Osteocyte (in vitro differentiated cells): ENCODE results near the gene KATNB1. TPM values are rescaled to one million over a fixed set of nuclear protein-coding genes. Genes with fewer than 3 reads are reported as not detected.

ENCODE experiments used
- DNase-seq: peaks from one replicate; pipeline ENCODE4 v3.0.0; 2021; ENCODE audit warnings: mixed read lengths; ENCODE audit not compliant: unreplicated experiment; ENCODE audit errors: extremely low spot score
- H3K27ac Mint-ChIP-seq: one replicate; pipeline ENCODE4 v1.8.0; 2021; ENCODE audit warnings: mild to moderate bottlenecking, mixed read lengths; ENCODE audit not compliant: unreplicated experiment
- H3K27me3 Mint-ChIP-seq: one replicate; pipeline ENCODE4 v1.8.0; 2021; ENCODE audit warnings: mixed read lengths; ENCODE audit not compliant: unreplicated experiment
- H3K36me3 Mint-ChIP-seq: one replicate; pipeline ENCODE4 v1.8.0; 2021; ENCODE audit warnings: mixed read lengths; ENCODE audit not compliant: unreplicated experiment
- H3K4me1 Mint-ChIP-seq: one replicate; pipeline ENCODE4 v1.8.0; 2021; ENCODE audit warnings: mixed read lengths; ENCODE audit not compliant: unreplicated experiment
- H3K4me3 Mint-ChIP-seq: one replicate; pipeline ENCODE4 v1.8.0; 2021; ENCODE audit warnings: mild to moderate bottlenecking, moderate library complexity, mixed read lengths; ENCODE audit not compliant: unreplicated experiment
- H3K9me3 Mint-ChIP-seq: one replicate; pipeline ENCODE4 v1.8.0; 2021; ENCODE audit warnings: mixed read lengths; ENCODE audit not compliant: unreplicated experiment
- CTCF ChIP-seq: fragments of 200-600 bp; sonication (generic); IDR thresholded peaks from 2 replicates; pipeline ENCODE4 v1.5.0; 2021; ENCODE audit warnings: antibody characterized with exemption, mild to moderate bottlenecking, moderate library complexity
- total RNA-seq: library from RNA; stranded (reverse); gene quantifications from 2 replicates; pipeline ENCODE4 v1.2.1, GENCODE V29; 2021

KATNB1 gene
- total RNA-seq, 1 donor from 2014 or later, result 15.9 TPM

- peaks cover 5% of the 10 kb centered on the region for H3K27me3 Mint-ChIP-seq
- no peaks in the 10 kb centered on the region for H3K9me3 Mint-ChIP-seq
- H3K36me3 Mint-ChIP-seq, result no peaks in the 10 kb centered on the region
- TF ChIP-seq CTCF, result no peak
- H3K27ac Mint-ChIP-seq, result no peak overlapping the region
- no peak overlapping the region for H3K4me3 Mint-ChIP-seq
- no peak for DNase-seq
- H3K4me1 Mint-ChIP-seq, result no peaks in the 10 kb centered on the region
These were observed 33.7 kb upstream of the KATNB1 start for GRCh38 chr16:57701759-57702371.

GRCh38 chr16:57703416-57704010 is 32.1 kb upstream of the KATNB1 start:
- no peaks in the 10 kb centered on the region for H3K36me3 Mint-ChIP-seq
- DNase-seq, result no peak
- H3K27me3 Mint-ChIP-seq, result peaks cover 18% of the 10 kb centered on the region
- H3K27ac Mint-ChIP-seq, result no peak overlapping the region
- no peak for TF ChIP-seq CTCF
- H3K4me3 Mint-ChIP-seq, result no peak overlapping the region
- H3K9me3 Mint-ChIP-seq, result no peaks in the 10 kb centered on the region
- no peaks in the 10 kb centered on the region for H3K4me1 Mint-ChIP-seq

GRCh38 chr16:57704011-57704904 is 31.3 kb upstream of the KATNB1 start:
- DNase-seq, result no peak
- Mint-ChIP-seq H3K4me3 (no peak overlapping the region), H3K27ac (no peak overlapping the region), H3K9me3 (no peaks in the 10 kb centered on the region), H3K36me3 (no peaks in the 10 kb centered on the region), H3K4me1 (no peaks in the 10 kb centered on the region), H3K27me3 (peaks cover 21% of the 10 kb centered on the region)
- no peak for TF ChIP-seq CTCF

GRCh38 chr16:57704905-57705852 is 30.4 kb upstream of the KATNB1 start:
- TF ChIP-seq CTCF, result no peak
- H3K27ac Mint-ChIP-seq, result no peak overlapping the region
- no peaks in the 10 kb centered on the region for H3K36me3 Mint-ChIP-seq
- H3K9me3 Mint-ChIP-seq, result no peaks in the 10 kb centered on the region
- peaks cover 30% of the 10 kb centered on the region for H3K27me3 Mint-ChIP-seq
- no peak for DNase-seq
- no peak overlapping the region for H3K4me3 Mint-ChIP-seq
- no peaks in the 10 kb centered on the region for H3K4me1 Mint-ChIP-seq
